HFFc6 (cell line): ENCODE measurements around the gene TTC33. TPM values are rescaled to one million over a fixed set of nuclear protein-coding genes. Genes with fewer than 3 reads are reported as not detected.
"Not testable (repeated sequence)": the region's sequence is repeated elsewhere in the genome, so short reads cannot be mapped to it uniquely, and the experiment has no call there.

ENCODE experiments used
- DNase-seq: peaks from one replicate; pipeline ENCODE4 v3.0.0-alpha.2; 2018
- H3K27ac Mint-ChIP-seq: 2 replicates; pipeline ENCODE4 v1.8.0; 2020; ENCODE audit warnings: mild to moderate bottlenecking, mixed read lengths
- H3K27me3 Mint-ChIP-seq: 2 replicates; pipeline ENCODE4 v1.8.0; 2021; ENCODE audit warnings: mild to moderate bottlenecking, moderate library complexity, mixed read lengths; ENCODE audit not compliant: insufficient read depth
- H3K36me3 Mint-ChIP-seq: 2 replicates; pipeline ENCODE4 v1.8.0; 2021; ENCODE audit warnings: low read depth, mixed read lengths
- H3K4me1 Mint-ChIP-seq: 2 replicates; pipeline ENCODE4 v1.8.0; 2020; ENCODE audit warnings: low read depth, mixed read lengths
- H3K4me3 Mint-ChIP-seq: 2 replicates; pipeline ENCODE4 v1.8.0; 2020; ENCODE audit warnings: mild to moderate bottlenecking, moderate library complexity, mixed read lengths
- H3K9me3 Mint-ChIP-seq: 2 replicates; pipeline ENCODE4 v1.8.0; 2020; ENCODE audit warnings: mild to moderate bottlenecking, mixed read lengths
- total RNA-seq, 6 experiments: library from RNA; stranded (reverse); fragmentation: NEBNext Ultra II Directional; extraction: Animal tissue kit (Norgen Biotek cat#: 25700); gene quantifications; 2 replicates in 1 of 6; 3 replicates in 5 of 6; pipeline ENCODE4 v1.2.3, GENCODE V29; 2021
- TF ChIP-seq, protein P1 (sequence below): fragments of 200-600 bp; sonication (generic); IDR thresholded peaks from 2 replicates; pipeline ENCODE4 v1.5.0; 2021; ENCODE audit warnings: antibody characterized with exemption, mild to moderate bottlenecking

Gene TTC33
- total RNA-seq, 6 experiments from 2014 or later, result 8.6 to 11.3 (median 9.8) TPM

DNA sequence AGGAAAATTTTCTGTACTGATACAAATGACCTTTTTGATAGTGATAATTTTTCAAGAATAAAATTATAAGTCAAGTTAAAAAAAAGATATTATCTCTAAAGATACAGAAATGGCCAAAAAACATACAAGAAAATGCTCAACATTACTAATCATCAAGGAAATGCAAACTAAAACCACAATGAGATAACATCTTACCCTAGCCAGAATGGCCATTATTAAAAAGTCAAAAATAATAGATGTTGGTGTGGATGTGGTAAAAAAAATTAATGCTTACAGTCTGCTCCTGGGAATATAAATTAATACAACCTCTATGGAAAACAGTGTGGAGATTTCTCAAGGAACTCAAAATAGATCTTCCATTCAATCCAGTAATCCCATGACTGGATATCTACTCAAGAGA lies 99.0 kb downstream of the TTC33 start:
- Mint-ChIP-seq H3K27me3 (peaks cover 4% of the 10 kb centered on the region), H3K36me3 (no peaks in the 10 kb centered on the region), H3K9me3 (no peaks in the 10 kb centered on the region), H3K4me3 (no peak overlapping the region), H3K27ac (no peak overlapping the region), H3K4me1 (peaks cover 47% of the 10 kb centered on the region)
- TF ChIP-seq, protein P1, sequence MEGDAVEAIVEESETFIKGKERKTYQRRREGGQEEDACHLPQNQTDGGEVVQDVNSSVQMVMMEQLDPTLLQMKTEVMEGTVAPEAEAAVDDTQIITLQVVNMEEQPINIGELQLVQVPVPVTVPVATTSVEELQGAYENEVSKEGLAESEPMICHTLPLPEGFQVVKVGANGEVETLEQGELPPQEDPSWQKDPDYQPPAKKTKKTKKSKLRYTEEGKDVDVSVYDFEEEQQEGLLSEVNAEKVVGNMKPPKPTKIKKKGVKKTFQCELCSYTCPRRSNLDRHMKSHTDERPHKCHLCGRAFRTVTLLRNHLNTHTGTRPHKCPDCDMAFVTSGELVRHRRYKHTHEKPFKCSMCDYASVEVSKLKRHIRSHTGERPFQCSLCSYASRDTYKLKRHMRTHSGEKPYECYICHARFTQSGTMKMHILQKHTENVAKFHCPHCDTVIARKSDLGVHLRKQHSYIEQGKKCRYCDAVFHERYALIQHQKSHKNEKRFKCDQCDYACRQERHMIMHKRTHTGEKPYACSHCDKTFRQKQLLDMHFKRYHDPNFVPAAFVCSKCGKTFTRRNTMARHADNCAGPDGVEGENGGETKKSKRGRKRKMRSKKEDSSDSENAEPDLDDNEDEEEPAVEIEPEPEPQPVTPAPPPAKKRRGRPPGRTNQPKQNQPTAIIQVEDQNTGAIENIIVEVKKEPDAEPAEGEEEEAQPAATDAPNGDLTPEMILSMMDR, result no peak
- DNase-seq, result peak; percentile 11

DNA sequence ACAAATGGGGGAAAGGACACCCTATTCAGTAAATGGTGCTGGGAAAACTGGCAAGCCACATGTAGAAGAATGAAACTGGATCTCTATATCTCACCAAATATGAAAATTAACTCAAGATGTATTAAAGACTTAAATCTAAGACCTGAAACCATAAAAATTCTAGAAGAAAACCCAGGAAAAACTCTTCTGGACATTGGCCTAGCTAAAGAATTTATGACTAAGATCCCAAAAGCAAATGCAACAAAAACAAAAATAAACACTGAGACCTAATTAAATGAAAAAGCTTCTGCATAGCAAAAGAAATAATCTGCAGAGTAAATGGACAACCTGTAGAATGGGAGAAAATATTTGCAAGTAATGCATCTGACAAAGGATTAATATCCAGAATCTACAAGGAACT lies 99.7 kb downstream of the TTC33 start:
- H3K9me3 Mint-ChIP-seq, H3K36me3 Mint-ChIP-seq, H3K27ac Mint-ChIP-seq, H3K27me3 Mint-ChIP-seq: not testable (repeated sequence)
- peak; percentile 36 for DNase-seq
- Mint-ChIP-seq H3K4me3 (peak overlapping the region; percentile 29; the same call in 1 of the 2 replicates), H3K4me1 (peaks cover 47% of the 10 kb centered on the region)

DNA sequence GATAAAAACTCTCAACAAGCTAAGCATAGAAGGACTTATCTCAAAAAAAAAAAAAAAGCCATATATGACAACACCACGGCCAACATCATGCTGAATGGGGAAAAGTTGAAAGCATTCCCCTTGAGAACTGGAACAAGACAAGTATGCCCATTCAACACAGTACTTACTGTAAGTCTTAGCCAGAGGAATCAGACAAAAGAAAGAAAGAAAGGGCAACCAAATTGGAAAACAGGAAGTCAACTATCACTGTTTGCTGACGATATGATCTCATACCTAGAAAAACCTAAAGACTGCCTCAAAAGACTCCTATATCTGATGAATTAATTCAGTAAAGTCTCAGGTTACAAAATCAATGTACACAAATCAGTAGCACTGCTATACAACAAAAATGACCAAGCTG lies 100.6 kb downstream of the TTC33 start:
- TF ChIP-seq, protein P1, result no peak
- no peaks in the 10 kb centered on the region for H3K36me3 Mint-ChIP-seq
- DNase-seq, result no peak
- no peak overlapping the region for H3K27ac Mint-ChIP-seq
- H3K4me3 Mint-ChIP-seq, result no peak overlapping the region
- H3K4me1 Mint-ChIP-seq, result peaks cover 47% of the 10 kb centered on the region
- H3K27me3 Mint-ChIP-seq, result peaks cover 5% of the 10 kb centered on the region
- H3K9me3 Mint-ChIP-seq, result no peaks in the 10 kb centered on the region

DNA sequence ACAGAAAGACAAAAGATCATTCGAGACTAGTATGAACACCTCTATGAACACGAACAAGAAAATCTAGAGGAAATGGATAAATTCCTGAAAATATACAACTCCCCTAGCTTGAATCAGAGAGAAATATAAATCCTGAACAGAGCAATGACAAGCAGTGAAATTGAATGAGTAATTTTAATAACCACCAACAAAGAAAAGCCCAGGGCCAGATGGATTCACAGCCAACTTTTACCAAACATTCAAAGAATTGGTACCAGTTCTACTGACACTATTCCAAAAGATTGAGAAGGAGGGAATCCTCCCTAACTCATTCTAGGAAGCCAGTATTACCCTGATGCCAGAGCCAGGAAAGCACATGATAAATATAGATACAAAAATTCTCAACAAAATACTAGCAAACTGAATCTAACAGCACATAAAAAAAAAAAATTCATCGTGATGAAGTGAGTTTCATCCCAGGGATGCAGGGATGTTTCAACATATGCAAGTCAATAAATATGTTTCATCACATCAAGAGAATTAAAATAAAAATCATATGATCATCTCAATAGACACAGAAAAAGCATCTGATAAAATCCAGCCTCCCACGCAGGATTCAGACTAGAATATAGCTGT lies 101.3 kb downstream of the TTC33 start:
- H3K9me3 Mint-ChIP-seq, result no peaks in the 10 kb centered on the region
- no peak for DNase-seq
- H3K27ac Mint-ChIP-seq, result no peak overlapping the region
- H3K36me3 Mint-ChIP-seq, result no peaks in the 10 kb centered on the region
- TF ChIP-seq, protein P1, result no peak
- peak overlapping the region; percentile 54 for H3K4me3 Mint-ChIP-seq
- peaks cover 5% of the 10 kb centered on the region for H3K27me3 Mint-ChIP-seq
- H3K4me1 Mint-ChIP-seq, result peaks cover 47% of the 10 kb centered on the region

DNA sequence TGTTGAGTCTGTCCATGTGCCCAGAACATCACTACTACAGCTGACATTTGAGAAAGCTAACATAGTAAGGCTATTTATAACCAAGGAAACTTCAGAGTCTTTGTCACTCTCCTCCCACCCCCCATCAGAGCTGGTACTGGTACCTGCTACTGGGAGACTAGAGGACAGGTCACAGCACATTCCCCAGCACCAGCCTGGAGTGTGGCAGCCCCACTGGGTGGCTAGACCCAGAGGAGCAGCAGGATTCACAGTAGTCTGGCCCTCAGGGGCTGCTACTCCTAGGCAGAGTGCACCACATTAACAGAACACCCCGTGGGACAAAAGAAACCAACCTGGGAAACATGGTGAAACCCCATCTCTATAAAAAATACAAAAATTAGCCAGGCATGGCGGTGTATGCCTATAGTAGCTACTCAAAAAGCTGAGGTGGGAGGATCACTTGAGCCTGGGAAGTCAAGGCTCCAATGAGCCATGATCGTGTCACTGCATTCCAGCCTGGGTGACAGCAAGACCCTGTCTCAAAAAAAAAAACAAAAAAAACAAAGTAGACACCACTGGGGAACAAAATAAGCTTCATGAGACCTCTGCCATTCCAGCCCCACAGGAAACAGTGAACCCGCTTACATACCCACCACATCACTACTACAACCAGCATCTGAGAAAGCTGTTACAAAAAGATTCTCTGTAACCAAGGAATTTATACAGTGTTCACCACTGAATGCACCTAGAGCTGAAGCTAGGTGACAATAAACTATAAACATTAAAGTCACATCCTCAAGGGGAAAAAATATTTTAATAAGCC lies 102.3 kb downstream of the TTC33 start:
- peaks cover 47% of the 10 kb centered on the region for H3K4me1 Mint-ChIP-seq
- H3K4me3 Mint-ChIP-seq, result peak overlapping the region; percentile 54; the same call in 1 of the 2 replicates
- TF ChIP-seq, protein P1, result no peak
- H3K27ac Mint-ChIP-seq, result no peak overlapping the region
- no peak for DNase-seq
- no peaks in the 10 kb centered on the region for H3K9me3 Mint-ChIP-seq
- peaks cover 1% of the 10 kb centered on the region for H3K27me3 Mint-ChIP-seq
- no peaks in the 10 kb centered on the region for H3K36me3 Mint-ChIP-seq
